Measurements from ENCODE around the gene TMEM179. TPM values are rescaled to one million over a fixed set of nuclear protein-coding genes. Genes with fewer than 3 reads are reported as not detected.

TMEM179 gene
- total and polyA plus RNA-seq, 2 of the 13 experiments (the other 11 are each of a cell fraction or from before 2014, with no cell fraction given), result not detected

- TF ChIP-seq AHR (CRISPR knock-in tag; IDR thresholded peaks at IDR 0.05), result peak; percentile 29; the same call in 1 of the 2 replicates
- TF ChIP-seq PITX1 (CRISPR knock-in tag; IDR thresholded peaks at IDR 0.05), result no peak
- TF ChIP-seq CBFB (CRISPR knock-in tag; IDR thresholded peaks at IDR 0.05), result no peak
- TF ChIP-seq GPN1 (CRISPR knock-in tag; IDR thresholded peaks at IDR 0.05; ENCODE audit: borderline replicate concordance), result no peak
- TF ChIP-seq SIX1 (CRISPR knock-in tag; IDR thresholded peaks at IDR 0.05; ENCODE audit: borderline replicate concordance), result no peak
- TF ChIP-seq SATB2 (CRISPR knock-in tag; IDR thresholded peaks at IDR 0.05), result no peak
- TF ChIP-seq ZNF574 (CRISPR knock-in tag; IDR thresholded peaks at IDR 0.05), result no peak
- TF ChIP-seq NONO (IDR thresholded peaks at IDR 0.05), result no peak
- TF ChIP-seq NONO (CRISPR knock-in tag; conservative IDR thresholded peaks at IDR 0.05), result no peak
- TF ChIP-seq NPAS2 (CRISPR knock-in tag; IDR thresholded peaks at IDR 0.05; ENCODE audit: borderline replicate concordance), result no peak
- no peak for TF ChIP-seq ZNF589 (CRISPR knock-in tag; conservative IDR thresholded peaks at IDR 0.05)
- TF ChIP-seq ZFAT (CRISPR knock-in tag; conservative IDR thresholded peaks at IDR 0.05), result no peak
- no peak for TF ChIP-seq ZMYM4 (CRISPR knock-in tag; IDR thresholded peaks at IDR 0.05)
- TF ChIP-seq ZNF740 (CRISPR knock-in tag; IDR thresholded peaks at IDR 0.05), result no peak
- TF ChIP-seq ZNF263 (CRISPR knock-in tag; IDR thresholded peaks at IDR 0.05), result peak; percentile 69
- TF ChIP-seq GMEB1 (CRISPR knock-in tag; IDR thresholded peaks at IDR 0.05; ENCODE audit: borderline replicate concordance), result no peak
- no peak for TF ChIP-seq MEF2D (CRISPR knock-in tag; IDR thresholded peaks at IDR 0.05)
- TF ChIP-seq SRF (IDR thresholded peaks at IDR 0.05; ENCODE audit: low read depth, low read length), result no peak
- peak; percentile 58 for TF ChIP-seq ZNF687 (CRISPR knock-in tag; IDR thresholded peaks at IDR 0.05)
- no peak for TF ChIP-seq ZNF451 (CRISPR knock-in tag; IDR thresholded peaks at IDR 0.05)
- no peak for TF ChIP-seq RBM22 (optimal IDR thresholded peaks at IDR 0.05; ENCODE audit: low read length)
- TF ChIP-seq ZNF572 (CRISPR knock-in tag; IDR thresholded peaks at IDR 0.05), result peak; percentile 86; the same call in 1 of the 2 replicates
- peak; percentile 89 for TF ChIP-seq ZFP36 (IDR thresholded peaks at IDR 0.05; ENCODE audit: borderline replicate concordance, low read depth, low read length, partially characterized antibody)
These were observed 35.4 kb upstream of the TMEM179 start (continued) for GRCh38 chr14:104639885-104640548.

All from HepG2 (cell line).